SK-N-SH treated with all-trans-retinoic acid at 6 μM for 48 hours (cell line): ENCODE results near the gene CCDC180.

Experiments used
- ATAC-seq: fragments of 200-7000 bp; cut with Tn5 transposase; 3 replicates; pipeline ENCODE4 v1.9.1; 2020; ENCODE audit warnings: mild to moderate bottlenecking, moderate library complexity
- ARNTL ChIP-seq: fragments of 450-650 bp; formaldehyde crosslinking; IDR thresholded peaks from 2 replicates; pipeline ENCODE4 v1.5.0; 2020; ENCODE audit warnings: low read depth, mild to moderate bottlenecking, moderate library complexity, borderline replicate concordance
- BACH2 ChIP-seq: fragments of 250-450 bp; sonication (Bioruptor Pico); IDR thresholded peaks from 2 replicates; pipeline ENCODE4 v1.9.0; 2021; ENCODE audit warnings: mild to moderate bottlenecking, borderline replicate concordance
- CSDC2 ChIP-seq: fragments of 250-450 bp; sonication (Bioruptor Pico); IDR thresholded peaks from 2 replicates; pipeline ENCODE4 v1.5.0; 2020; ENCODE audit warnings: mild to moderate bottlenecking, moderate library complexity
- ESRRG ChIP-seq: fragments of 250-450 bp; sonication (Bioruptor Pico); IDR thresholded peaks from 2 replicates; pipeline ENCODE4 v1.6.1; 2021; ENCODE audit warnings: mild to moderate bottlenecking
- GLIS3 ChIP-seq: fragments of 250-450 bp; sonication (Bioruptor Pico); IDR thresholded peaks from 2 replicates; pipeline ENCODE4 v1.5.0; 2020; ENCODE audit warnings: mild to moderate bottlenecking, moderate library complexity
- ISL1 ChIP-seq: fragments of 250-450 bp; sonication (Bioruptor Pico); IDR thresholded peaks from 2 replicates; pipeline ENCODE4 v2.1.2; 2022; ENCODE audit warnings: mild to moderate bottlenecking, moderate library complexity
- OSR1 ChIP-seq: fragments of 250-450 bp; sonication (Bioruptor Pico); IDR thresholded peaks from 2 replicates; pipeline ENCODE4 v1.8.0; 2022; ENCODE audit warnings: moderate library complexity, mild to moderate bottlenecking, inconsistent platforms
- PPARA ChIP-seq: fragments of 250-450 bp; sonication (Bioruptor Pico); IDR thresholded peaks from 2 replicates; pipeline ENCODE4 v1.5.0; 2020; ENCODE audit warnings: mild to moderate bottlenecking, borderline replicate concordance
- RARB ChIP-seq: fragments of 250-450 bp; sonication (Bioruptor Pico); IDR thresholded peaks from 2 replicates; pipeline ENCODE4 v1.8.0; 2021; ENCODE audit warnings: mild to moderate bottlenecking, moderate library complexity
- SNAI2 ChIP-seq: fragments of 250-450 bp; sonication (Bioruptor Pico); IDR thresholded peaks from 2 replicates; pipeline ENCODE4 v1.5.0; 2020; ENCODE audit warnings: mild to moderate bottlenecking, moderate library complexity
- TCF4 ChIP-seq: fragments of 250-450 bp; sonication (Bioruptor Pico); IDR thresholded peaks from 2 replicates; pipeline ENCODE4 v1.8.0; 2021; ENCODE audit warnings: mild to moderate bottlenecking, moderate library complexity, borderline replicate concordance
- ZC3H10 ChIP-seq: fragments of 250-450 bp; sonication (Bioruptor Pico); IDR thresholded peaks from 2 replicates; pipeline ENCODE4 v1.5.1; 2021; ENCODE audit warnings: mild to moderate bottlenecking, moderate library complexity
- ZFP3 ChIP-seq: fragments of 250-450 bp; sonication (Bioruptor Pico); IDR thresholded peaks from 2 replicates; pipeline ENCODE4 v1.5.0; 2020; ENCODE audit warnings: mild to moderate bottlenecking, moderate library complexity
- ZFP30 ChIP-seq: fragments of 450-650 bp; formaldehyde crosslinking; IDR thresholded peaks from 2 replicates; pipeline ENCODE4 v1.5.0; 2022; ENCODE audit warnings: mild to moderate bottlenecking, moderate library complexity
- ZNF565 ChIP-seq: fragments of 450-650 bp; formaldehyde crosslinking; conservative IDR thresholded peaks from 2 replicates; pipeline ENCODE4 v1.5.0; 2020; ENCODE audit warnings: low read depth, mild to moderate bottlenecking, moderate library complexity
- ZNF70 ChIP-seq: fragments of 450-650 bp; formaldehyde crosslinking; IDR thresholded peaks from 2 replicates; pipeline ENCODE4 v1.5.0; 2020; ENCODE audit warnings: mild to moderate bottlenecking, moderate library complexity
- ZNF8 ChIP-seq: fragments of 450-650 bp; formaldehyde crosslinking; IDR thresholded peaks from 2 replicates; pipeline ENCODE4 v1.5.0; 2020; ENCODE audit warnings: mild to moderate bottlenecking, moderate library complexity
- TF ChIP-seq, protein P1 (sequence below): fragments of 250-450 bp; sonication (Bioruptor Pico); IDR thresholded peaks from 2 replicates; pipeline ENCODE4 v1.5.0; 2020; ENCODE audit warnings: mild to moderate bottlenecking, moderate library complexity
- TF ChIP-seq, protein P2 (sequence below): fragments of 250-450 bp; sonication (Bioruptor Pico); IDR thresholded peaks from 2 replicates; pipeline ENCODE4 v1.5.1; 2020; ENCODE audit warnings: low read depth, mild to moderate bottlenecking, moderate library complexity
- TF ChIP-seq, protein P3 (sequence below): fragments of 250-450 bp; sonication (Bioruptor Pico); IDR thresholded peaks from 2 replicates; pipeline ENCODE4 v1.5.1; 2021; ENCODE audit warnings: mild to moderate bottlenecking, moderate library complexity
- TF ChIP-seq, protein P4 (sequence below): fragments of 250-450 bp; sonication (Bioruptor Pico); IDR thresholded peaks from 2 replicates; pipeline ENCODE4 v1.8.0; 2020; ENCODE audit warnings: mild to moderate bottlenecking, moderate library complexity, borderline replicate concordance
- TF ChIP-seq, protein P5 (sequence below): fragments of 250-450 bp; sonication (Bioruptor Pico); IDR thresholded peaks from 2 replicates; pipeline ENCODE4 v1.8.0; 2021; ENCODE audit warnings: low read depth, mild to moderate bottlenecking, moderate library complexity, borderline replicate concordance

The CCDC180 gene

DNA sequence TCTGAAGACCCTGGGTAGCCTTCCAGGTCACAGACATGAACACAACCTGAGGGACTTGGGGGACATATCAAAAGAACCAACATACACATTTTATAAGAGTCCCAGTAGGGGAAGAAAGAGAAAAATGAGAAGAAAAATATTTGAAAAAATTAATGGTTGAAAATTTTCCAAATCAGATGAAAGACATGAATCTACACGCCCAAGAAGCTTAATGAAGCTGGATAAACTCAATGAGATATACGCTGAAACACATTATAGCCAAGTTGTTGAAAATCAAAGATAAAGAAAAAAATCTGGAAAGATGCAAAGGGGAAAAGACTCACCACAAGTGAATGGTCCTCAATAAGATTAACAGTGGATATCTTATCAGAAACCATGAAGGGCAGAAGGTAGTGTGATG, 9.6 kb upstream of the CCDC180 start:
- TF ChIP-seq ZNF70, result no peak
- TF ChIP-seq PPARA (CRISPR knock-in tag), result no peak
- TF ChIP-seq, protein P1, sequence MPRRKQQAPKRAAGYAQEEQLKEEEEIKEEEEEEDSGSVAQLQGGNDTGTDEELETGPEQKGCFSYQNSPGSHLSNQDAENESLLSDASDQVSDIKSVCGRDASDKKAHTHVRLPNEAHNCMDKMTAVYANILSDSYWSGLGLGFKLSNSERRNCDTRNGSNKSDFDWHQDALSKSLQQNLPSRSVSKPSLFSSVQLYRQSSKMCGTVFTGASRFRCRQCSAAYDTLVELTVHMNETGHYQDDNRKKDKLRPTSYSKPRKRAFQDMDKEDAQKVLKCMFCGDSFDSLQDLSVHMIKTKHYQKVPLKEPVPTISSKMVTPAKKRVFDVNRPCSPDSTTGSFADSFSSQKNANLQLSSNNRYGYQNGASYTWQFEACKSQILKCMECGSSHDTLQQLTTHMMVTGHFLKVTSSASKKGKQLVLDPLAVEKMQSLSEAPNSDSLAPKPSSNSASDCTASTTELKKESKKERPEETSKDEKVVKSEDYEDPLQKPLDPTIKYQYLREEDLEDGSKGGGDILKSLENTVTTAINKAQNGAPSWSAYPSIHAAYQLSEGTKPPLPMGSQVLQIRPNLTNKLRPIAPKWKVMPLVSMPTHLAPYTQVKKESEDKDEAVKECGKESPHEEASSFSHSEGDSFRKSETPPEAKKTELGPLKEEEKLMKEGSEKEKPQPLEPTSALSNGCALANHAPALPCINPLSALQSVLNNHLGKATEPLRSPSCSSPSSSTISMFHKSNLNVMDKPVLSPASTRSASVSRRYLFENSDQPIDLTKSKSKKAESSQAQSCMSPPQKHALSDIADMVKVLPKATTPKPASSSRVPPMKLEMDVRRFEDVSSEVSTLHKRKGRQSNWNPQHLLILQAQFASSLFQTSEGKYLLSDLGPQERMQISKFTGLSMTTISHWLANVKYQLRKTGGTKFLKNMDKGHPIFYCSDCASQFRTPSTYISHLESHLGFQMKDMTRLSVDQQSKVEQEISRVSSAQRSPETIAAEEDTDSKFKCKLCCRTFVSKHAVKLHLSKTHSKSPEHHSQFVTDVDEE (CRISPR knock-in tag), result no peak
- TF ChIP-seq CSDC2 (CRISPR knock-in tag), result no peak
- no peak for TF ChIP-seq GLIS3
- no peak for TF ChIP-seq ARNTL (CRISPR knock-in tag)
- TF ChIP-seq, protein P2, sequence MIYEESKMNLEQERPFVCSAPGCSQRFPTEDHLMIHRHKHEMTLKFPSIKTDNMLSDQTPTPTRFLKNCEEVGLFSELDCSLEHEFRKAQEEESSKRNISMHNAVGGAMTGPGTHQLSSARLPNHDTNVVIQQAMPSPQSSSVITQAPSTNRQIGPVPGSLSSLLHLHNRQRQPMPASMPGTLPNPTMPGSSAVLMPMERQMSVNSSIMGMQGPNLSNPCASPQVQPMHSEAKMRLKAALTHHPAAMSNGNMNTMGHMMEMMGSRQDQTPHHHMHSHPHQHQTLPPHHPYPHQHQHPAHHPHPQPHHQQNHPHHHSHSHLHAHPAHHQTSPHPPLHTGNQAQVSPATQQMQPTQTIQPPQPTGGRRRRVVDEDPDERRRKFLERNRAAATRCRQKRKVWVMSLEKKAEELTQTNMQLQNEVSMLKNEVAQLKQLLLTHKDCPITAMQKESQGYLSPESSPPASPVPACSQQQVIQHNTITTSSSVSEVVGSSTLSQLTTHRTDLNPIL, result no peak
- TF ChIP-seq ZFP30, result no peak
- TF ChIP-seq TCF4 (CRISPR knock-in tag), result no peak
- no peak for TF ChIP-seq ZFP3 (CRISPR knock-in tag)
- no peak for TF ChIP-seq ZNF8 (CRISPR knock-in tag)
- TF ChIP-seq RARB (CRISPR knock-in tag), result no peak
- TF ChIP-seq, protein P3, sequence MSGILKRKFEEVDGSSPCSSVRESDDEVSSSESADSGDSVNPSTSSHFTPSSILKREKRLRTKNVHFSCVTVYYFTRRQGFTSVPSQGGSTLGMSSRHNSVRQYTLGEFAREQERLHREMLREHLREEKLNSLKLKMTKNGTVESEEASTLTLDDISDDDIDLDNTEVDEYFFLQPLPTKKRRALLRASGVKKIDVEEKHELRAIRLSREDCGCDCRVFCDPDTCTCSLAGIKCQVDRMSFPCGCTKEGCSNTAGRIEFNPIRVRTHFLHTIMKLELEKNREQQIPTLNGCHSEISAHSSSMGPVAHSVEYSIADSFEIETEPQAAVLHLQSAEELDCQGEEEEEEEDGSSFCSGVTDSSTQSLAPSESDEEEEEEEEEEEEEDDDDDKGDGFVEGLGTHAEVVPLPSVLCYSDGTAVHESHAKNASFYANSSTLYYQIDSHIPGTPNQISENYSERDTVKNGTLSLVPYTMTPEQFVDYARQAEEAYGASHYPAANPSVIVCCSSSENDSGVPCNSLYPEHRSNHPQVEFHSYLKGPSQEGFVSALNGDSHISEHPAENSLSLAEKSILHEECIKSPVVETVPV (CRISPR knock-in tag), result no peak
- no peak for TF ChIP-seq ESRRG (CRISPR knock-in tag)
- TF ChIP-seq ZC3H10, result no peak
- TF ChIP-seq OSR1, result no peak
- no peak for TF ChIP-seq ISL1 (CRISPR knock-in tag)
- no peak for TF ChIP-seq SNAI2 (CRISPR knock-in tag)
- TF ChIP-seq BACH2 (CRISPR knock-in tag), result no peak
- no peak for ATAC-seq

DNA sequence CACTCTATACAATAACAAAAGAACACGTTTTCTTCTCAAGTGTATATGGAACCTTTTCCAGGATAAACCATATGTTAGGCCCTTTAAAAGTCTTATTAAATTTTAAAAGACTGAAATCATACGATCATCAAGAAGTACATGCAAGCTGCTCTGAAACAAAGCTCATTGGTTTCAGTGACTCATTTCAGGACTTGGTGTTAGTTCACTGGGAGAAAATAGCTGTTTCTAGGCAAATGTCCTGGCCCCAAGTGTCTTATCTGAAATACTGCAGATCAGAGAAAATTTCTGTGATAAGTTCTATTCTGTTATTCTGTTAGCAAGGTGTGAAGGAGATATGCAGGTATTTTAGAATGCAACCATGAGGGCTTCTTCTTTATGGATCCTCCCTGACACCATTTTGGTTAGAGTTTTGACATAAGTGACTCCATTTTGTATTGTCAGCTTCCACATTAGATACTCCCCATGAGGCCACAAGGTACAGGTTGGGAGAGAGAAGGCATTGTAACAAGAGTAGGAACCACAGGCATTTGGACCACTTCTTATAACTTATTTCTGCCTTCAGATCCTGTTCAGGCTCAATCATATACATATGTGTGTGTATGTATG, 7.5 kb upstream of the CCDC180 start:
- no peak for ATAC-seq
- no peak for TF ChIP-seq TCF4 (CRISPR knock-in tag)
- TF ChIP-seq OSR1, result no peak
- TF ChIP-seq, protein P4, sequence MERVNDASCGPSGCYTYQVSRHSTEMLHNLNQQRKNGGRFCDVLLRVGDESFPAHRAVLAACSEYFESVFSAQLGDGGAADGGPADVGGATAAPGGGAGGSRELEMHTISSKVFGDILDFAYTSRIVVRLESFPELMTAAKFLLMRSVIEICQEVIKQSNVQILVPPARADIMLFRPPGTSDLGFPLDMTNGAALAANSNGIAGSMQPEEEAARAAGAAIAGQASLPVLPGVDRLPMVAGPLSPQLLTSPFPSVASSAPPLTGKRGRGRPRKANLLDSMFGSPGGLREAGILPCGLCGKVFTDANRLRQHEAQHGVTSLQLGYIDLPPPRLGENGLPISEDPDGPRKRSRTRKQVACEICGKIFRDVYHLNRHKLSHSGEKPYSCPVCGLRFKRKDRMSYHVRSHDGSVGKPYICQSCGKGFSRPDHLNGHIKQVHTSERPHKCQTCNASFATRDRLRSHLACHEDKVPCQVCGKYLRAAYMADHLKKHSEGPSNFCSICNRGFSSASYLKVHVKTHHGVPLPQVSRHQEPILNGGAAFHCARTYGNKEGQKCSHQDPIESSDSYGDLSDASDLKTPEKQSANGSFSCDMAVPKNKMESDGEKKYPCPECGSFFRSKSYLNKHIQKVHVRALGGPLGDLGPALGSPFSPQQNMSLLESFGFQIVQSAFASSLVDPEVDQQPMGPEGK (CRISPR knock-in tag), result no peak
- TF ChIP-seq, protein P2, result no peak
- TF ChIP-seq ISL1 (CRISPR knock-in tag), result no peak
- TF ChIP-seq, protein P5, sequence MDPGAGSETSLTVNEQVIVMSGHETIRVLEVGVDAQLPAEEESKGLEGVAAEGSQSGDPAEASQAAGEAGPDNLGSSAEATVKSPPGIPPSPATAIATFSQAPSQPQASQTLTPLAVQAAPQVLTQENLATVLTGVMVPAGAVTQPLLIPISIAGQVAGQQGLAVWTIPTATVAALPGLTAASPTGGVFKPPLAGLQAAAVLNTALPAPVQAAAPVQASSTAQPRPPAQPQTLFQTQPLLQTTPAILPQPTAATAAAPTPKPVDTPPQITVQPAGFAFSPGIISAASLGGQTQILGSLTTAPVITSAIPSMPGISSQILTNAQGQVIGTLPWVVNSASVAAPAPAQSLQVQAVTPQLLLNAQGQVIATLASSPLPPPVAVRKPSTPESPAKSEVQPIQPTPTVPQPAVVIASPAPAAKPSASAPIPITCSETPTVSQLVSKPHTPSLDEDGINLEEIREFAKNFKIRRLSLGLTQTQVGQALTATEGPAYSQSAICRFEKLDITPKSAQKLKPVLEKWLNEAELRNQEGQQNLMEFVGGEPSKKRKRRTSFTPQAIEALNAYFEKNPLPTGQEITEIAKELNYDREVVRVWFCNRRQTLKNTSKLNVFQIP (CRISPR knock-in tag), result no peak
- TF ChIP-seq ZC3H10, result no peak
- no peak for TF ChIP-seq ZFP30
- TF ChIP-seq ZNF565 (CRISPR knock-in tag), result no peak
- no peak for TF ChIP-seq ZFP3 (CRISPR knock-in tag)
- TF ChIP-seq, protein P1 (CRISPR knock-in tag), result no peak
- TF ChIP-seq BACH2 (CRISPR knock-in tag), result no peak
- TF ChIP-seq, protein P3 (CRISPR knock-in tag), result no peak
- no peak for TF ChIP-seq ESRRG (CRISPR knock-in tag)
